ENCODE results near the gene MRPL17.
A peak's percentile ranks its signal among the peaks of the same experiment; 100 is the strongest.

DNA sequence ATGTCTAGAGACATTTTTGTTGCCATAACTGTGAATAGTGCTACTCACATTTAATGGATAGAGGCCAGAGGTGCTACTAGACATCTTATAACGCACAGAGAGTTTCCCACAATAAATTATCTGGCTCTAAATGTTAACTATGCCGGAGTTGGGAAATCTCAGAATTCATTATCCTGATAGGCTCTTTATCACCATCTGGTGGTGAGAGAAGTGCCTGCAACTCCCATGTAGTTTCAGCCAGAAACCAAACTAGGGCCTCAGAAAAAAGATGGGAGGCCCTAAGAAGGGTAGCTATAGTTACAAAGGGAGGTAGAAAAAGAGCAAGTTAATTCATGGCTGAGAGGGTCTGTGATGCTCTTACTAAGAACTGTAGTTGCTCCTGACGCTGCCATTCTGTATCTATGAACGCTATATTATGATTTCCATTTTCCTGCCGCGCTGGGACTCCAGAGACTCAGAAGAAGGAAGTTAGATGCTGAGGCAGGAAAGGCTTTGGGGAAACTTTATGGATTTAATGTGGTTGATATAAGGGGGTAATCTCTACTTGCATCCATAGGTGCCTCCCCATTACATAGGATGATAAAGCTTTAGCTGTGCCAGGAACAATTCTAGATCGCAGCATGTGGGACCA is 22.9 kb upstream of the MRPL17 start:
- TF ChIP-seq, protein P1, sequence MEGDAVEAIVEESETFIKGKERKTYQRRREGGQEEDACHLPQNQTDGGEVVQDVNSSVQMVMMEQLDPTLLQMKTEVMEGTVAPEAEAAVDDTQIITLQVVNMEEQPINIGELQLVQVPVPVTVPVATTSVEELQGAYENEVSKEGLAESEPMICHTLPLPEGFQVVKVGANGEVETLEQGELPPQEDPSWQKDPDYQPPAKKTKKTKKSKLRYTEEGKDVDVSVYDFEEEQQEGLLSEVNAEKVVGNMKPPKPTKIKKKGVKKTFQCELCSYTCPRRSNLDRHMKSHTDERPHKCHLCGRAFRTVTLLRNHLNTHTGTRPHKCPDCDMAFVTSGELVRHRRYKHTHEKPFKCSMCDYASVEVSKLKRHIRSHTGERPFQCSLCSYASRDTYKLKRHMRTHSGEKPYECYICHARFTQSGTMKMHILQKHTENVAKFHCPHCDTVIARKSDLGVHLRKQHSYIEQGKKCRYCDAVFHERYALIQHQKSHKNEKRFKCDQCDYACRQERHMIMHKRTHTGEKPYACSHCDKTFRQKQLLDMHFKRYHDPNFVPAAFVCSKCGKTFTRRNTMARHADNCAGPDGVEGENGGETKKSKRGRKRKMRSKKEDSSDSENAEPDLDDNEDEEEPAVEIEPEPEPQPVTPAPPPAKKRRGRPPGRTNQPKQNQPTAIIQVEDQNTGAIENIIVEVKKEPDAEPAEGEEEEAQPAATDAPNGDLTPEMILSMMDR (IDR thresholded peaks at IDR 0.05; ENCODE audit: low read length): peak; percentile 89
- TF ChIP-seq EZH2 (IDR thresholded peaks at IDR 0.05; ENCODE audit: borderline replicate concordance, low read length): no peak
